Measurements from ENCODE around the gene WWC2. TPM values are rescaled to one million over a fixed set of nuclear protein-coding genes. Genes with fewer than 3 reads are reported as not detected.

WWC2 gene
- total and polyA plus RNA-seq, 9 donors, result 9.4 to 43.0 (median 32.5) TPM

DNA sequence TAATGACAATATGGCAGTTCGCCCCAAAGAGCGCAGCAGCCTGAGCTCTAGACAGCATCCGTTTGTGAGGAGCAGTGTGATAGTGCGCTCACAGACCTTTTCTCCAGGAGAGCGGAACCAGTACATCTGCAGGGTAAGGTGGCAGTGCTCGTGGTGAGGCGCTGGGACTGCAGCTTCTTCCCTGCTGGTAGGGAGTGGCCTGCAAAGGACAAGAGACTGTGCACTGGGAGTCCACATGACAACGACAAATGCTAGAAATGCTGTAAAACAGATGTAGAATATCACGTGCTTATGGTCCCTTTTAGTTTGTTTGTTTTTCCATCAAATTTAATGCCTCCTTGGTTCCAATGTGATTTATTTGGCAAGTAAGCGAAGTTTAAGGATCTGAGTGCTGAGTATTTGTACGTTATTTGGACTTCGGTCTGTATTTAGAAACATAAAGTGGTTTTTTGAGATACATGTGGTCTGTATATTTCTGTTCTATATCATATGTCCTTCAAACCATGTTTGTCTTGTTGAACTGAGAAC, 185.3 kb downstream of the WWC2 start:
- Histone ChIP-seq H3K27me3 (no peaks in the 10 kb centered on the region), H3K4me1 (ENCODE audit: insufficient read depth) (no peaks in the 10 kb centered on the region), H3K36me3 (no peaks in the 10 kb centered on the region), H3K4me3 (no peak overlapping the region), H3K27ac (no peak overlapping the region), H3K9me3 (no peaks in the 10 kb centered on the region)
- intact Hi-C loops (cut with DNase I), result no loop called here
- DNase-seq, result no peak
- TF ChIP-seq EP300 (IDR thresholded peaks at IDR 0.05), result no peak
- TF ChIP-seq CTCF (IDR thresholded peaks at IDR 0.05), result no peak
- no peak for TF ChIP-seq POLR2A (IDR thresholded peaks at IDR 0.05)
- WGBS, 3 donors, result 86 to 87% (median 87%) methylated on average over 12 of the region's 12 CpGs

DNA sequence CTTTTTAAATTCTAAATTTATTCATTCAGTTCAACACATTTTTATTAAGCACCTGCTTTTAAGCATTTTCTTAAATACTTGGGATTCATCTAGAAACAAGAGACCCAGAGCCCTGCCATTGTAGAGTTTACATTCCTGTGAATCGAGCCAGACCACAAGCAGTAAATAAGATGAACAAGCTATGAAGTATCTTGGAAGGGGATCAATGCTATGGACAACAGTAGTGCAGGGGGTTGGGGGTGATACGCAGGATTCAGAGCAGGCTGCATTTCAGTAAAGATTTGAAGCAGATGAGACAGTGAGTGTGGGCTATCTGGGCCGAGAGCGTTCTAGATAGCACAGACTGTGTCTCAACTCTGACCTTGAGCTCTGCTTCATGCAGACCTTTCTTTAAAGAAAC, 185.9 kb downstream of the WWC2 start:
- Histone ChIP-seq H3K36me3 (no peaks in the 10 kb centered on the region), H3K4me3 (no peak overlapping the region), H3K4me1 (ENCODE audit: insufficient read depth) (no peaks in the 10 kb centered on the region), H3K27ac (no peak overlapping the region), H3K9me3 (no peaks in the 10 kb centered on the region), H3K27me3 (no peaks in the 10 kb centered on the region)
- intact Hi-C loops (cut with DNase I), result no loop called here
- 11 to 31% (median 13%) methylated on average over 4 of the region's 4 CpGs for WGBS, 3 donors
- DNase-seq, result no peak
- TF ChIP-seq EP300 (IDR thresholded peaks at IDR 0.05) (no peak), POLR2A (IDR thresholded peaks at IDR 0.05) (no peak), CTCF (IDR thresholded peaks at IDR 0.05) (no peak)

GRCh38 chr4:183285886-183286285, 186.8 kb downstream of the WWC2 start:
- H3K9me3 ChIP-seq, result no peaks in the 10 kb centered on the region
- intact Hi-C loops (cut with DNase I), result no loop called here
- DNase-seq, result no peak
- WGBS, 3 donors, result 93 to 97% (median 96%) methylated on average over 7 of the region's 7 CpGs
- H3K27ac ChIP-seq, result no peak overlapping the region
- no peaks in the 10 kb centered on the region for H3K27me3 ChIP-seq
- no peak for TF ChIP-seq CTCF (IDR thresholded peaks at IDR 0.05)
- TF ChIP-seq EP300 (IDR thresholded peaks at IDR 0.05), result no peak
- TF ChIP-seq POLR2A (IDR thresholded peaks at IDR 0.05), result no peak
- H3K4me1 ChIP-seq (ENCODE audit: insufficient read depth), result no peaks in the 10 kb centered on the region
- no peaks in the 10 kb centered on the region for H3K36me3 ChIP-seq
- no peak overlapping the region for H3K4me3 ChIP-seq

GRCh38 chr4:183286590-183287308, 187.7 kb downstream of the WWC2 start:
- Histone ChIP-seq H3K36me3 (no peaks in the 10 kb centered on the region), H3K4me1 (ENCODE audit: insufficient read depth) (no peaks in the 10 kb centered on the region), H3K27ac (no peak overlapping the region), H3K4me3 (no peak overlapping the region), H3K27me3 (no peaks in the 10 kb centered on the region), H3K9me3 (no peaks in the 10 kb centered on the region)
- no peak for TF ChIP-seq CTCF (IDR thresholded peaks at IDR 0.05)
- TF ChIP-seq EP300 (IDR thresholded peaks at IDR 0.05), result no peak
- no peak for TF ChIP-seq POLR2A (IDR thresholded peaks at IDR 0.05)
- intact Hi-C loops (cut with DNase I), result no loop called here
- DNase-seq, result no peak
- 96 to 98% (median 97%) methylated on average over 11 of the region's 11 CpGs for WGBS, 3 donors
